ENCODE results near the gene AKAP8L.

- TF ChIP-seq EP300 (IDR thresholded peaks at IDR 0.05; ENCODE audit: borderline replicate concordance in 1 of 2, low read depth in 1 of 2, low read length in 1 of 2) = no peak
- TF ChIP-seq, protein P1, sequence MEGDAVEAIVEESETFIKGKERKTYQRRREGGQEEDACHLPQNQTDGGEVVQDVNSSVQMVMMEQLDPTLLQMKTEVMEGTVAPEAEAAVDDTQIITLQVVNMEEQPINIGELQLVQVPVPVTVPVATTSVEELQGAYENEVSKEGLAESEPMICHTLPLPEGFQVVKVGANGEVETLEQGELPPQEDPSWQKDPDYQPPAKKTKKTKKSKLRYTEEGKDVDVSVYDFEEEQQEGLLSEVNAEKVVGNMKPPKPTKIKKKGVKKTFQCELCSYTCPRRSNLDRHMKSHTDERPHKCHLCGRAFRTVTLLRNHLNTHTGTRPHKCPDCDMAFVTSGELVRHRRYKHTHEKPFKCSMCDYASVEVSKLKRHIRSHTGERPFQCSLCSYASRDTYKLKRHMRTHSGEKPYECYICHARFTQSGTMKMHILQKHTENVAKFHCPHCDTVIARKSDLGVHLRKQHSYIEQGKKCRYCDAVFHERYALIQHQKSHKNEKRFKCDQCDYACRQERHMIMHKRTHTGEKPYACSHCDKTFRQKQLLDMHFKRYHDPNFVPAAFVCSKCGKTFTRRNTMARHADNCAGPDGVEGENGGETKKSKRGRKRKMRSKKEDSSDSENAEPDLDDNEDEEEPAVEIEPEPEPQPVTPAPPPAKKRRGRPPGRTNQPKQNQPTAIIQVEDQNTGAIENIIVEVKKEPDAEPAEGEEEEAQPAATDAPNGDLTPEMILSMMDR (IDR thresholded peaks at IDR 0.05) = no peak
These were observed 50.6 kb downstream of the AKAP8L start for GRCh38 chr19:15368051-15368632.

All from SK-N-SH (cell line).